ENCODE measurements around the gene SYTL1.

SYTL1 gene

DNA sequence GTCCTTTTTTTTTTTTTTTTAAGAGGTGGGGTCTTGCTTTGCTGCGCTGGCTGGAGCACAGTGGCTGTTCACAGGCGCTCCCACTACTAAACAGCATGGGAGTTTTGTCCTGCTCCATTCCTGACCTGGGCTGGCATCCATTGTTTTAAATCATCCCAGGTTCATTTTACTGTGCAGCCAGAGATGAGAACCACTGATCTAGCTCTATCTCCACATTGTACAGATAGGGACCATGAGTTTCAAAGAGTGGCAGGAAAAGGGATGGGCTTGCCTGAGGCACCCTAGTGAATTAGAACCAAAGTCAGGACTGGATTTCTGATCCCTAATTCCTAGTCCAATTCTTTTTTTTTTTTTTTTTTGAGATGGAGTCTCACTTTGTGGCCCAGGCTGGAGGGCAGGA is 27.1 kb upstream of the SYTL1 start:
- peak in 1 of 10 donors; percentile 16 for DNase-seq
- intact Hi-C loops (cut with DNase I): no loop called here

DNA sequence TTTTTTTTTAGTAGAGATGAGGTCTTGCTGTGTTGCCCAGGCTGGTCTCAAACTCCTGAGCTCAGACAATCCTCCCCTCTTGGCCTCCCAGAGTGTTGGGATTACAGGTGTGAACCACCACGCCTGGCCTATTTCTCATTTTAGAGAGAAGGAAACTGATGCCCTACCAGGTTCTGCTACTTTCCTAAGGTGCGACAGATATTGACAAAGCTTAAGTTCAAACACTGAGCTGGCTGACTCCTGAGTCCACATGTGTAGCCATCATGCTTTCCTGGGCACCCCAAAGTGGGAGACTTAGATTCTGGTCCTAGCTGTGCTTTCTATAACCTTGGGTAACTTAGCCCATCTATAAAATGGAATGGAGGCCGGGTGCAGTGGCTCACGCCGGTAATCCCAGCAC is 25.0 kb upstream of the SYTL1 start:
- intact Hi-C loops (cut with DNase I): no loop called here
- no peak for DNase-seq

DNA sequence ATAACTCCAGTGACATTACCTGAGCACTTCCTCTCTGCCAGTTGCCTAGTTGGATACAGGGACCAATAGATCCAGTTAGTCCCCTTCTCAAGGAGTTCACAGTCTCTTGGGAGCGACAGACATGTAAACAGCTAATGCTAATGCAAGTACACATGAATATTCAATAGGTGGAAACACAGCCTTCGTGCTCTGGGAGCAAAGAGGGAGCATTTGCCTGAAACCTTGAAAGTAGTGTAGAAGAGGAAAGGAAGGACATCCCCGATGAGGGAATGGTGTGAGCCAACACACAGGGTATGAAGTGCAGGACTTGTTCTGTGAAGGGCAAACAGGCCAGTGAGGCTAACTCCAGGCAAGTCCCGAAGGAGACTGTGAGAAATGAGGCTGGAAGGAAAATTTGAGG is 23.7 kb upstream of the SYTL1 start:
- intact Hi-C loops (cut with DNase I): no loop called here

DNA sequence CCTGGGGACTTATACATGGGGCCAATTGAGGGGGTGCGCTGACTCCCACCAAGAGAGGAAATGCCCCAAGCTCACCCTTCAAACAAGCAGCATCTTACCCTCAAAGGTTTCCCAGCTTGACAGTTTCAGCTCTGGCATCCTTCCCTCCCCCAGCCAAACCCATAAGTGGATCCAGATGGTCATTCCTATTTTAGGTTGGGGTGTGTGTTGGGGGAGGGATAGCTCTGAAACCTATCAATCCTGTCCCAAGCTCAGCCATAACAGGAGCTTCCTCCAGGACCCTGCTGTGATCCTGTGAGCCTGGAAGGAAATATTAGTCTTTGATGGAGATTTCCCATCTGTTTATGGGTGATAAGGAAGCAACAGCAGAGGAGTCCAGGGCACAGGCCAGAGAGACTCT is 23.2 kb upstream of the SYTL1 start:
- intact Hi-C loops (cut with DNase I): no loop called here
- peak in 1 of 10 donors; percentile 17 for DNase-seq

More for the DNA sequence above, 23.7 kb upstream of the SYTL1 start:
- peak in 1 of 10 donors; percentile 5 for DNase-seq

DNA sequence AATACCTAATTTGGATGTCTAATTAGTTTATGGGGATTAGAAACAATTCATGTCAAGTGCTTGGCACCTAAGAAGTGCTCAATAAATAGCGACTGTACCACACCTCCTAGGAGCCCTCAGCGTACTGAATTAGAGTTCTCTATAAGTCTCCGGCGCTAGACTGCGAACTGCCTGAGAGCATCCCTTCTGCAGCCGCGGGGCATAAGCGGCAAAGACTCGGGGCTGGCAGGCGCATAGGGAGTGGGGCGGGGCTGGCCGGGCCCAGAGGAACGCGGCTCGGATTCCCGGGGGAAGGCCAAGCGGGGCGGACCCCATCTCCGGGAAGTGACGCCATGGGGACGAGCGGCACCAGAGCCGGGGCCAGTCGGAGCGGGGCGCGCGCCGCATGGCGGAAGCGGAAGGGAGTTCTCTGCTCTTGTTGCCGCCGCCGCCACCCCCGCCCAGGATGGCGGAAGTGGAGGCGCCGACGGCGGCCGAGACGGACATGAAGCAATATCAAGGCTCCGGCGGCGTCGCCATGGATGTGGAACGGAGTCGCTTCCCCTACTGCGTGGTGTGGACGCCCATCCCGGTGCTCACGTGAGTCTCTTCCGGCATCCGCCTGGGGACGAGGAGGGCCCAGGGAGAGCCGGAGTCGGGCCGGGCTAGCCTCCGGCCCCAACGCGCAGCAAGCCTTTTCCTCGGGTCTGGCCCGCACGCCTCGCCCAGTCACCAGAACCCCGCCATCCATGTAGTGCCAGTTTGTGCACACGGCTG is 19.8 kb upstream of the SYTL1 start, which contains the start of gene TMEM222:
Gene TMEM222 (plus strand): TSS at position 351 of the 756 bp plus-strand sequence. CDS start 35 bp downstream, at position 386.
- peak; percentile 98 to 100 (median 99) for DNase-seq
- intact Hi-C loops (cut with DNase I): loop anchor here (2.0 kb wide), 1 partner anchor 87 kb away; the partner anchor contains the start of gene WDTC1

DNA sequence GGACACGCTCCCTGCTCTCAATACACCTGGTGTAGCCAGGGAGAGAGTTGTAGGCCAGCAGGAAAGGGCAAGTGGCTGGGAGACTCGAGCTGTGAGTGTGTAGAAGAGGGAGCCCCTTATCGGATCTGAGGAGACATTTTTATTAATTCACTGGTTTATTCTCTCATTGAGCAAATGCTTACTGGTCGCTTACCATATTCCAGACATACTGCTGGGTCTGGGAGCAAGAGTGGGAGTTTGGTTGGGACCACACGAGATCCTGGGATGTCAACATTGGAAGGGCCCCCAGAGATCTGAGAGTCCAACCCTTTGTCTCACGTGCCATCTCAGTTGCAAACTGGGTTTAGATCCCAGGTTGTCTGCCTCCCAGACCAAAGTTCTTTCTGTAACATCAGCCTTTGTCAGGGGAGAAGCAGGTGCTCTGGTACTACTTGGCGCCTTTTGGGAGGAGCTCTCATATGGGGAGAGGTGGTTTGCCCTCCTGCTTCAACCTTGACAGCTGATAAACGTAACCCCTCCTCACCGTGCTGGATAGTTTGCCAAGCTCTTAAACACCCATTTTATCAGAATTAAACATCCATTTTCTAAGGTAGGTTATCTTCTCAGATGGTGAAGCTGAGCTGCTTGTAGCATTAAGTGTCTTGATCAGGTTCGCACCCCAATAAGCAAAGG is 19.1 kb upstream of the SYTL1 start:
- DNase-seq: peak in 2 of 10 donors; percentile 9 to 43
- intact Hi-C loops (cut with DNase I): loop anchor here (2.0 kb wide), 1 partner anchor 88 kb away; the partner anchor contains the start of gene WDTC1

DNA sequence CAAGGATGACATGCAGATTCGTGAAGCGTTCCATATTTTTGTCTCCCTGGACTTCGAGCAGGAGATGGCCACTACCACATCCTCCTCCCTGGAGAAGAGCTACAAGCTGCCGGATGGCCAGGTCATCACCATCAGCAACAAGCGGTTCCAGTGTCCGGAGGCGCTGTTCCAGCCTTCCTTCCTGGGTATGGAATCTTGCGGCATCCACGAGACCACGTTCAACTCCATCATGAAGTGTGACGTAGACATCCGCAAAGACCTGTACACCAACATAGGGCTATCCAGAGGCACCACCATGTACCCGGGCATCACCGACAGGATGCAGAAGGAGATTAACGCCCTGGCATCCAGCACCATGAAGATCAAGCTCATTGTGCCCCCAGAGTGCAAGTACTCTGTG is 16.5 kb upstream of the SYTL1 start:
- intact Hi-C loops (cut with DNase I): no loop called here

DNA sequence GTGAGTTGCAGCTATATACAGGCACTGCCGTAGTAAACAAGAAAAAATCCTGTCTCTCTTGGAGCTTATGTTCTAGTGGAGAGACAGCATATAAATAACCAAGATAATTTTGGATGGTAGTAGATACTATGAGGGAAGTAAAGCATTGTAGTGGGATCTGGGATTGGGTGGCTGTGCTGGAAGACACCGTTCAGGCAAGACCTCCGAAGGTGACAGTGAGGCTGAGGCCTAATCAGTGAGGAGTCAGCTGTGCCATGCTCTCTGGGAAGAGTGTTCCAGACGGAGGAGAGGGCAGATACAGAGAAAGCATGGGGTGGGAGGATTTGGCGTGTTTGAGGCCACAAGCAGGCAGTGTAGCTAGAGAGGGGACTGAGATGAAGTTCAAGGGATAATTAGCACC is 13.9 kb upstream of the SYTL1 start:
- intact Hi-C loops (cut with DNase I): no loop called here

More for the DNA sequence above, 16.5 kb upstream of the SYTL1 start:
- DNase-seq: peak in 3 of 10 donors; percentile 3 to 45 (median 40)

DNA sequence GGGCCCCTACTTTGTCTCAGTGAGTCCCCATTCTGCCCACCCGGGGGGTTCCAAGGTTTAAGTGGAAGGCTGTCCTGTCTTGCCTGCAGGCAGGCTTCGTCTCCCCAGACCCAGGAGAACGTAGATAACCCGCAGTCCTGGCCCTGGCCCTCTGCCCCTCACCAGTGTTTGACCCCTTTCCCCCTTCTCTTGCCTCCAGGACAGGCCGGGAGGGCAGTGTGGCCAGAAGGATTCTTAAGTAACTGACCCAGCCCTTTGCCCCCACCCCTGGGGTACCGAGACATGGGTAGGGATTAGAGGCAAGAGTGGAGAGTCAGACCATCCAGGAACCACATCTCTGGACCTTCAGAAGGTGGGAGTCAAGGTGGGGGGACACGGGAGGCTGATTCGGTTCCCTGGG is 11.0 kb upstream of the SYTL1 start:
- intact Hi-C loops (cut with DNase I): loop anchor here (10.0 kb wide), 1 partner anchor 54 kb away; the partner anchor contains the start of gene CD164L2
- DNase-seq: peak in 1 of 10 donors; percentile 48

More for the DNA sequence above, 13.9 kb upstream of the SYTL1 start:
- DNase-seq: peak in 1 of 10 donors; percentile 5

DNA sequence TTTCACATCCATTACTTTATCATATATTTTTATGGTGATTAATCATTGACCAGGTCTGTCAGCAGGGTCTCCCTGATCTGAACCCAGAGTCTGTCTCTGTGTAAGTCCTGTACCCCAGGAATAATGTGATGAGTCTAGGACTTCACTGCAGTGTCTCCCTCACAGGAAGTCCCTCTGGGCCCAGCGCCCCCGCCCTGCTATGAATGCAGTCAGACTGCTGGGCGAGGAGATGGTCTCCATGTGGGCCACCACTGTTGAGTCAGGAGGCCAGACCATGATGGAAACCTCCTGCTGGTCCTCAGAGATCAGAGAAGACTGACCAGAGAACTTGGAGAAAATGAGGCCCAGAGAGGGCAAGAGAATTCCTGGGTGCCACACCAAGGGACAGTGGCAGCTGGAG is 10.4 kb upstream of the SYTL1 start:
- DNase-seq: peak in 1 of 10 donors; percentile 40
- intact Hi-C loops (cut with DNase I): loop anchor here (10.0 kb wide), 1 partner anchor 53 kb away; the partner anchor contains the start of gene CD164L2

DNA sequence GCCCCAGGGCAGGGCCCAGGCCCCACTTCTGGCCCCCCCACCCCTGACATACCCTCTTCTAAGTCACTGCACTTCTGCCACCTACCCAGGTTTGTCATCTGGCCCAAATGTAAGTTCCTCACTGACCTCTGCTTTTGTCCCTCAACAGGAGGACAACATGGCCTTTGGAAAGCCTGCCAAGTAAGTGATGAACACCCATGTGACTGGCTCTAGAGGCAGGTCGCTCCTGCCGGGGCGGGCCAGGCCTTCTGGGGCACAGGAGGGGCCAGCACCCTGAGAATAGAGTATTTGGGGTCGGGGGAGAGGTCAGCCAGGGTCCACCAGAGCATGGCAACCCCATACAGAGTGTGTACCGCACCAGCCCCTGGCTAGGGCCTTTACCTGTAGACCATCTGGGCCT is 9.9 kb upstream of the SYTL1 start:
- DNase-seq: peak in 1 of 10 donors; percentile 47
- intact Hi-C loops (cut with DNase I): loop anchor here (10.0 kb wide), 1 partner anchor 53 kb away; the partner anchor contains the start of gene CD164L2

DNA sequence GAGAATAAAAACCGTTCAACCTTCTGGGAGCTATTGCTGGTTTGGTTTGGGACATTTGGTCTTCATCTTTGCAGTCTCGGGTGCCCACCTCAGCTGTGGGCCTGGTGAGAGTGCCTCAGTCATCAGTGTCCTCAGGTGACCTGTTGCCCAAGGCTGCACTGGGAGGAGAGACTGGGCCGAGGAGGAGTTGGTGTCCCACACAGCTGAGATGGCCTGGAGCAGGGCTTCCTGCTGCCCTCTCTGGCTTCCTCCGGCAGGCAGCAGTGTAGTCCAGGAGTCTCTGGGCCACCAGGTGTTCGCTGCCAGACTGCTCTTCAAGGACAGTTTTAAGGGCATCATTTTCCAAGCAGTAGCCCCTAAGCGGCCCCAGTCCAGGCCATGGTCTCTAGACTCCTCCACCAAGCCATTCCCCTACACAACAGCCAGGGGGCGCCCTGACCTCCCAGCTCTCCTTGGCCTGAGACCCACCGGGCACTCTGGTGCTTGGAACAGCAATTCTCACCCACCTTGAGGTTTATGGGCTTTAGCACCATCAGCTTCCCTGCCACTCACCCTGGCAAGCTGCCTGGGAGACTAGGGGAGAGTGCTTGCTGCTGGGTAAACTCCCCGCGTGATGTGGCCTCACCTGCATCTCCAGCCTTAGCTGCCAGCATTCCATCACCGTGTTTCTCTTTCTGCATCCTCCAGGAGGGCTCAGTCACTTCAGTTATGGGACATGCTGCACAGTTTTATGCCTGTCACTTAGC is 9.1 kb upstream of the SYTL1 start:
- intact Hi-C loops (cut with DNase I): loop anchor here (10.0 kb wide), 1 partner anchor 52 kb away; the partner anchor contains the start of gene CD164L2
- peak in 7 of 10 donors; percentile 33 to 93 (median 59) for DNase-seq

DNA sequence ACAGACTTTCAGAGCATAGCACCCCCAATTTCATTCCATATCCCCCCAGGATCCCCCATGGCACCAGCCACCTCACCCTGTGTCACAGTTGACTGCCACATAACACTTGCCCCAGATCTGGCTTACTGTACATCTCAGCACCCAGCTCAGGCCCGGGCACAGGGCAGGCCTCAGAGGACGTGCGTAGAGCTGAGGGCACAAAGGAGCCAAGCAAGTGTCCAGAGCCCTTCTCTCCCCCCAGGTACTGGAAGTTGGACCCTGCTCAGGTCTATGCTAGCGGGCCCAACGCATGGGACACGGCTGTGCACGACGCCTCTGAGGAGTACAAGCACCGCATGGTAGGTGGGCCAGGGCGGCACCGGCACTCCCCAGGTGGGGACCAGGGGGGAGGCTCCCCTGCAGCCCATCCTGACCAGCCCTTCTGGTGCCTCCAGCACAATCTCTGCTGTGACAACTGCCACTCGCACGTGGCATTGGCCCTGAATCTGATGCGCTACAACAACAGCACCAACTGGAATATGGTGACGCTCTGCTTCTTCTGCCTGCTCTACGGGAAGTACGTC is 8.0 kb upstream of the SYTL1 start:
- DNase-seq: peak in 1 of 10 donors; percentile 54
- intact Hi-C loops (cut with DNase I): loop anchor here (10.0 kb wide), 1 partner anchor 51 kb away; the partner anchor contains the start of gene CD164L2

DNA sequence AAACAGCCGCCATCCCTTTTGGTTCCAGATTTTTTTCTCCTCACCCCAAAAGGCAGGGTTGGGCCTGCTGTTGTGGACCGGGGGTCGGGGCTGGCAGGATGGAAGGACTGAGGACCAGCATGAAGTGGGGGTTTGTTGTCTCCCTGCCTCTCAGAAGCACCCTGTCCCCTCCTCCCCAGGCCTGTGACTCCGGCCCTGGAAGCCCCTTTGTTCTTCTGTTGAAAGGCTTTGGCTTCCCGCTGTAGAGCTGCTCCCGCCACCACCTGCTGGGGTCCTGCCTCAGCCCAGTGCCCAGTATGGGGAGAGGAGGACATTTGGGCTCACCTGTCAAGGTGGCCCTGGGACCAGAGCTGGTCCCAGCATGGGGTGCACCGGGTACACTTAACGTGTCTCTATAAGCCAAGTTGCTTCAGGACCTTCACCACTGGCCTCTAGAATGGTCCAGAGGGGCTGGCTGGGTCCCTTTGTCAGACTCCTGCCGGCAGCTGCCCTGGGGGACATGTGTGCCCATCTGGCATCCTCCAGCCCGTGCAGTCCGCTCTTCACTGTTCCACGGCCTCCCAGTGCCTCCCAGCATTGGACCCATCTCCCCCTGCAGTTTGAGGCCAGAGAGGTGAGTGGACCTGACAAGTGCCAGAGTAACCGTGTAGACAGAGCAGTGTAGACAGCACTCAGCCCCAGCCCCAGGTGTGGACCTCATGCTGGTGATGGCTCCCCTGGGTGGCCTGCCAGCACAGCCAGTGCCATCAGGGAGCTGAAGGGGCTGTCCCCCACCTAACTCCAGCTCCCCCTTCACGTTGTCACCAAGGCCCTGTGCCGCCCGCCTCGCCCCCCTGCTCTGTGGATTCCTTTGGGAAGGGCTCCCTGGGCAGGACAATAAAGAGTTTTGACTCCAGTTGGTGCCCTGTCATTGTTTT is 6.1 kb upstream of the SYTL1 start:
- intact Hi-C loops (cut with DNase I): loop anchor here (10.0 kb wide), 1 partner anchor 49 kb away; the partner anchor contains the start of gene CD164L2
- peak in 1 of 10 donors; percentile 35 for DNase-seq

DNA sequence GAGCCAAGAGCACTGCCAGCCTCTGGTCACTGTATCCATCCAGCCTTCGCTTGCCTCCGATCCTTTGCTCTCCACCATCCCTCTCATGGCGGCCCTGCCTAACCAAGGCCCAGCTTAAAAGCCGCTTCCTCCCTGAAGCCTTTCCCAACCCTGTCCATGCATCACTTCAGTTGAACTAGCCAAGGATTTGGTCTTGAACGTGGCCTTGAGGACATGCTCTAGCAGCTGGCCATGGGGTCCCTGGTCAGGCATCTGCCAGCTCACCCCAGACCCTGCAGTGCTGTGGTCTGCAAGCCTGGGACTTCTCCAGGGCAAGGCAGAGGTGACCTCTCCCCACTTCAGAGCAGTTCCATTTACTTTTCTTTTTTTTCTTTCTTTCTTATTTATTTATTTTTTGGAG is 5.1 kb upstream of the SYTL1 start:
- intact Hi-C loops (cut with DNase I): loop anchor here (10.0 kb wide), 1 partner anchor 48 kb away; the partner anchor contains the start of gene CD164L2

DNA sequence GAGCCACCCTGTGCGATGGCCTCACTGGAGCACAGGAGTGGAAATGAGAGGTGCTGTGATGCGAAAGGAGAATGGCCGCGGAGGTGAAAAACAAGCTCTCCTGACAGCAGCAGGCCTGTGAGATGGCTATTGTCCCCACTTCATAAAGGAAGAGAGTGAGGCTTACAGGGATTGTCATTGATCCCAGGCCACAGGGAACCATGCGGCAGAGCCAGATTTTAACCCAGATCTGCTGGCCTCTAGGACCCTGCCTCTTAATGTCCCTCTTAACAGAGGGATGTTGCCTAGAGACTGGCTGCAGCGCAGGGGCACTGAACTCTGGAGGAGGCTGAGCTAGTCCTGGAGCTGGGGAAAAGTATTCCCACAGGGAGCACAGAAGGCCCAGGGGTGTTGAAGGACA is 3.1 kb upstream of the SYTL1 start:
- intact Hi-C loops (cut with DNase I): loop anchor here (10.0 kb wide), 1 partner anchor 46 kb away; the partner anchor contains the start of gene CD164L2
- DNase-seq: no peak

More for the DNA sequence above, 5.1 kb upstream of the SYTL1 start:
- DNase-seq: no peak

DNA sequence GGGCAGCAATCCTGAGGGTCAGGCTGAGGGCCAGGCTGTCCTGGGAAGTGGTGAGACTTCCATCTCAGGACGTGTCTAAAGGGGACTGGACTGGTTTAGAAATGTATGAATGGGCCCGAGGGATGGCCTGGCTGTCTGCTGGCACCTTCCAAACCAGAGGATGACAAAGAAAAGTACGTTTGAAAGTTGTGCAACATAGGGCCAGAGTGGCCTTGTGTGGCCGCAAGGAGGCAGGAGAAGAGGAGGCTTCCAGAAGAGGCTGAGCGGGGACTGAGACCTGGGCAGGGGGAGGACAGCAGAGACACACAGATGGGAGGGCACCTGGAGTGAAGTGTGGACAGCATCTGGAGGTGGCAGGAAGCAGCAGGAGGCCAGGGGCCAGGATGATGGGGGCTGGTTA is 2.6 kb upstream of the SYTL1 start:
- intact Hi-C loops (cut with DNase I): loop anchor here (10.0 kb wide), 1 partner anchor 46 kb away; the partner anchor contains the start of gene CD164L2

DNA sequence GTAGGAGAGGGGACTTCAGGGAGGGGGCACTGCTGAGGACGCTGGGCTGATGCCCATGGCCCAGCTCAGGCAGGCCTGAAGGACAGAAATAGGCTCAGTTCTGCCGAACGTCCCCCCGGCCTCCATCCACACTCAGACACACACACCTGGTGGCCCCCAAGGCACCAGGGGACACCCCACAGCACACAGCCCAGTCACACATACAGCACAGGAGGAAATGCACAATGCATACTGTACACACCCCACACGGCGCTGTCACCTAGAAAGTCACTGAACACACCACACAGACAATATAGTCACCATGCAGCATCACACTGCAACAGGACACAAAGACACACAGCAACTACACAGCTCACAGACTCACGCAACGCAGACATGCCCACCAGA is 562 bp downstream of the SYTL1 start:
- intact Hi-C loops (cut with DNase I): no loop called here

More for the DNA sequence above, 2.6 kb upstream of the SYTL1 start:
- DNase-seq: no peak

More for the DNA sequence above, 562 bp downstream of the SYTL1 start:
- DNase-seq: no peak

Measured in posterior cingulate gyrus (tissue), 11 donors.